Osteoblast (primary cell): ENCODE results near the gene ERCC4. TPM values are rescaled to one million over a fixed set of nuclear protein-coding genes. Genes with fewer than 3 reads are reported as not detected.
A peak's percentile ranks its signal among the peaks of the same experiment; 100 is the strongest.

Experiments
- DNase-seq: peaks from one replicate; pipeline ENCODE4 v3.0.0; 2011; ENCODE audit warnings: low spot score, mixed read lengths; ENCODE audit not compliant: insufficient read length; ENCODE audit errors: missing footprints
- H2AFZ ChIP-seq: 2 replicates; pipeline ENCODE4 v1.6.0; 2011; ENCODE audit warnings: mild to moderate bottlenecking, low read length
- H3K27ac ChIP-seq: 2 replicates; pipeline ENCODE4 v1.5.1; 2011; ENCODE audit warnings: mild to moderate bottlenecking, low read depth, low read length, moderate library complexity
- H3K27me3 ChIP-seq: 2 replicates; pipeline ENCODE4 v1.6.0; 2012; ENCODE audit warnings: mild to moderate bottlenecking, control low read depth, inconsistent platforms, low read length, moderate library complexity; ENCODE audit not compliant: insufficient read depth
- H3K36me3 ChIP-seq: 2 replicates; pipeline ENCODE4 v1.5.1; 2011; ENCODE audit warnings: mild to moderate bottlenecking, low read length, control low read depth, moderate library complexity; ENCODE audit not compliant: insufficient read depth
- H3K4me1 ChIP-seq: 2 replicates; pipeline ENCODE4 v1.5.1; 2011; ENCODE audit warnings: mild to moderate bottlenecking, low read length, control low read depth, moderate library complexity; ENCODE audit not compliant: insufficient read depth
- H3K4me2 ChIP-seq: 2 replicates; pipeline ENCODE4 v1.6.0; 2011; ENCODE audit warnings: mild to moderate bottlenecking, low read length; ENCODE audit not compliant: insufficient read depth
- H3K4me3 ChIP-seq: fragments of 200-600 bp; sonication (generic); 3 replicates; pipeline ENCODE4 v1.5.1; 2012; ENCODE audit warnings: mild to moderate bottlenecking, low read length, inconsistent platforms; ENCODE audit not compliant: insufficient read depth
- H3K79me2 ChIP-seq: 2 replicates; pipeline ENCODE4 v1.6.0; 2012; ENCODE audit warnings: mild to moderate bottlenecking, low read length, control low read depth, inconsistent platforms; ENCODE audit not compliant: insufficient read depth
- H3K9me3 ChIP-seq: 2 replicates; pipeline ENCODE4 v1.5.1; 2011; ENCODE audit warnings: low read depth, low read length, control low read depth
- H4K20me1 ChIP-seq: 2 replicates; pipeline ENCODE4 v1.6.0; 2012; ENCODE audit warnings: mild to moderate bottlenecking, low read length, control low read depth; ENCODE audit not compliant: insufficient read depth
- CTCF ChIP-seq: IDR thresholded peaks from 2 replicates; pipeline ENCODE4 v1.5.1; 2011; ENCODE audit warnings: mild to moderate bottlenecking, low read depth, low read length, moderate library complexity; ENCODE audit errors: extremely low read depth
- total RNA-seq: library from RNA; depleted of rRNA; stranded (reverse); fragments of >200 nt; gene quantifications from 2 replicates; pipeline ENCODE4 v1.2.3, GENCODE V29; 2012

The ERCC4 gene
- total RNA-seq, 1 donor: 9.0 TPM

GRCh38 chr16:13909872-13910303 is 10.1 kb upstream of the ERCC4 start:
- H3K4me1 ChIP-seq: peaks cover 9% of the 10 kb centered on the region
- peak; percentile 78 for DNase-seq
- no peak for TF ChIP-seq CTCF
- H3K36me3 ChIP-seq: no peaks in the 10 kb centered on the region
- no peaks in the 10 kb centered on the region for H4K20me1 ChIP-seq
- H3K4me3 ChIP-seq: no peak overlapping the region
- no peaks in the 10 kb centered on the region for H3K79me2 ChIP-seq
- peak overlapping the region; percentile 52 for H3K4me2 ChIP-seq
- H2AFZ ChIP-seq: no peak overlapping the region
- H3K9me3 ChIP-seq: no peaks in the 10 kb centered on the region
- H3K27ac ChIP-seq: no peak overlapping the region
- H3K27me3 ChIP-seq: peaks cover 17% of the 10 kb centered on the region

DNA sequence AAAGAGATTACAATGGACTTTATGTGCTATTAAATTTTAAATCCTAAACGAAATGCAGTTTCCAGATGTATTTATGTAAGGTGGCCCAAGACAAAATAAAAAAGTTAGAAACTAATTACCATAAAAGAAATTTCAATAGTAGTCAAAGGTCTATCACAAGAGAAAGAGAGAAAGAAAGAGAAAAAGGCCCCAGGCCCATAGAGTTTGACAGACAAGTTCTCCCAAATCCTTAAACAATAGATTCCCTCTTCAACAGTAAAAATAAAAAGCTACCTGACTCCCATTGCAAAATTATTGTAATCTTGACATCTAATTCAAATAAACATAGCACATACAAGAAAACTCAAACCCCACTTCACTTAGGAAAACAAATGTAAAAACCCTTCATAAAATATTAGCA is 8.6 kb upstream of the ERCC4 start:
- H3K36me3 ChIP-seq: no peaks in the 10 kb centered on the region
- no peak for TF ChIP-seq CTCF
- no peak overlapping the region for H3K4me3 ChIP-seq
- peaks cover 9% of the 10 kb centered on the region for H3K4me1 ChIP-seq
- no peak for DNase-seq
- H3K79me2 ChIP-seq: no peaks in the 10 kb centered on the region
- H3K27ac ChIP-seq: no peak overlapping the region
- H4K20me1 ChIP-seq: no peaks in the 10 kb centered on the region
- H3K4me2 ChIP-seq: no peak overlapping the region
- H3K9me3 ChIP-seq: no peaks in the 10 kb centered on the region
- H2AFZ ChIP-seq: no peak overlapping the region
- peaks cover 19% of the 10 kb centered on the region for H3K27me3 ChIP-seq

DNA sequence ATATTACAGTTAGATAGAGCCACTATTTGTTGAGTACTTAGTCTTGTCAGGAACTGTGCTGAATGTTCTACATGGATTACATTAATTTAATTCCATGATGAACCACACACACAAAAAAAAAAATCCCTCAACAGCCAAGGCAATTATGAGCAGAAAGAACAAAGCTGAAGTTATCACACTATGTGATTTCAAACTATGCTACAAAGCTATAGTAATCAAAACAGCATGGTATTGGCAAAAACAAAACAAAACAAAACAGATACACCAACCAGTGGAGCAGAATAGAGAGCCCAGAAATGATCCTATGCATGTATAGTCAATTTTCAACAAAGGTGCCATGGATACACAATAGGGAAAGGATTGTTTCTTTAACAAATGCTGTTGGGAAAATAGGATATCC is 8.1 kb upstream of the ERCC4 start:
- no peaks in the 10 kb centered on the region for H4K20me1 ChIP-seq
- no peak for DNase-seq
- no peaks in the 10 kb centered on the region for H3K36me3 ChIP-seq
- no peak overlapping the region for H3K4me2 ChIP-seq
- H3K9me3 ChIP-seq: no peaks in the 10 kb centered on the region
- H3K79me2 ChIP-seq: no peaks in the 10 kb centered on the region
- TF ChIP-seq CTCF: no peak
- peaks cover 9% of the 10 kb centered on the region for H3K4me1 ChIP-seq
- no peak overlapping the region for H3K27ac ChIP-seq
- peaks cover 20% of the 10 kb centered on the region for H3K27me3 ChIP-seq
- no peak overlapping the region for H2AFZ ChIP-seq
- H3K4me3 ChIP-seq: no peak overlapping the region

- Histone ChIP-seq H3K4me1 (peaks cover 9% of the 10 kb centered on the region), H3K4me2 (no peak overlapping the region), H3K36me3 (no peaks in the 10 kb centered on the region), H3K4me3 (no peak overlapping the region), H4K20me1 (no peaks in the 10 kb centered on the region), H2AFZ (no peak overlapping the region), H3K27ac (no peak overlapping the region), H3K79me2 (no peaks in the 10 kb centered on the region), H3K9me3 (no peaks in the 10 kb centered on the region), H3K27me3 (peaks cover 20% of the 10 kb centered on the region)
- no peak for TF ChIP-seq CTCF
- no peak for DNase-seq
Measured at GRCh38 chr16:13912891-13913290, 7.1 kb upstream of the ERCC4 start.
